SIG-M5 treated with dmso at 0.1 percent for 504 hours (cell line): ENCODE data around the gene TSPAN33.
"Not testable (repeated sequence)": the region's sequence is repeated elsewhere in the genome, so short reads cannot be mapped to it uniquely, and the experiment has no call there.

Source experiments
- DNase-seq: peaks from one replicate; lab custom pipeline; 2025; ENCODE audit not compliant: unreplicated experiment; lab: John Stamatoyannopoulos, UW

The TSPAN33 gene

DNA sequence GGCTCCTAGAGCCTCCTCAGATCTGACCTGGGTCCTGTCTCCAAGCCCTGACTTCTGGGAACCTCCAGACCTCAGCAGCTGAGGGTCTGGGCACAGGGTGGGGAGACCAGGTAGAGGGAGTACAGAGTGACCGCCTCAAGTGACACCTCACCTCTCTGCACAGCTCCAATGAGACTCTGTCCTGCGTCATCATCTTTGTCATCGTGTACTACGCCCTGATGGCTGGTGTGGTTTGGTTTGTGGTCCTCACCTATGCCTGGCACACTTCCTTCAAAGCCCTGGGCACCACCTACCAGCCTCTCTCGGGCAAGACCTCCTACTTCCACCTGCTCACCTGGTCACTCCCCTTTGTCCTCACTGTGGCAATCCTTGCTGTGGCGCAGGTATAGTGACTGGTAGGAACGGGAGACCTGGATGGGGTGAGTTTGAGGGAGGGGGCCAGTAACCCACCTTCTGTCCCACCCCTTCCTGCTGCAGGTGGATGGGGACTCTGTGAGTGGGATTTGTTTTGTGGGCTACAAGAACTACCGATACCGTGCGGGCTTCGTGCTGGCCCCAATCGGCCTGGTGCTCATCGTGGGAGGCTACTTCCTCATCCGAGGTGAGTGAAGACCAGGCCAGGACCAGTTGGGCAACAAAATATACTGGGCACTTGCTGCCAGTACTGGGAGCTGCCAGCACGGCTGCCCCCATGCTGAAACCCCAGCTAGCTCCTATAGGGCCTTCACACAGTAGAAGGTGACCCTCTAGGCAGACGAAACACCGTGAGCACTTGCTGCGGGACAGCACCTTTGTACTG lies 61.7 kb downstream of the TSPAN33 start:
- DNase-seq, result no peak

DNA sequence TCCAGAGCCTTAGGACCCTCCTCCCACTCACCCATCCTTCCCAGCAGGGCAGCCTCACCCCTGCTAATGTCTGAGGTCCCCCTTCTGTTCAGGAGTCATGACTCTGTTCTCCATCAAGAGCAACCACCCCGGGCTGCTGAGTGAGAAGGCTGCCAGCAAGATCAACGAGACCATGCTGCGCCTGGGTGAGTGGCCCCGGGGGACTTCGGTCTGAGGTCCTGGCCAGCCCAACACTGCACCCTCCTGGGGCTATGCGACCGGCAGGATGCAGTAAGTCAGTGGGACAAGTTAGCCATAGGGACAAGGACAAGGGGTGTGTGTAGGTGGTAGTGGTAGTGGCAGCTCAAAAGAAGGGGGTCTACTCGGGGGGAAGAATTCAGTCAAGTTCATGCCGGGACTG lies 64.2 kb downstream of the TSPAN33 start:
- no peak for DNase-seq

DNA sequence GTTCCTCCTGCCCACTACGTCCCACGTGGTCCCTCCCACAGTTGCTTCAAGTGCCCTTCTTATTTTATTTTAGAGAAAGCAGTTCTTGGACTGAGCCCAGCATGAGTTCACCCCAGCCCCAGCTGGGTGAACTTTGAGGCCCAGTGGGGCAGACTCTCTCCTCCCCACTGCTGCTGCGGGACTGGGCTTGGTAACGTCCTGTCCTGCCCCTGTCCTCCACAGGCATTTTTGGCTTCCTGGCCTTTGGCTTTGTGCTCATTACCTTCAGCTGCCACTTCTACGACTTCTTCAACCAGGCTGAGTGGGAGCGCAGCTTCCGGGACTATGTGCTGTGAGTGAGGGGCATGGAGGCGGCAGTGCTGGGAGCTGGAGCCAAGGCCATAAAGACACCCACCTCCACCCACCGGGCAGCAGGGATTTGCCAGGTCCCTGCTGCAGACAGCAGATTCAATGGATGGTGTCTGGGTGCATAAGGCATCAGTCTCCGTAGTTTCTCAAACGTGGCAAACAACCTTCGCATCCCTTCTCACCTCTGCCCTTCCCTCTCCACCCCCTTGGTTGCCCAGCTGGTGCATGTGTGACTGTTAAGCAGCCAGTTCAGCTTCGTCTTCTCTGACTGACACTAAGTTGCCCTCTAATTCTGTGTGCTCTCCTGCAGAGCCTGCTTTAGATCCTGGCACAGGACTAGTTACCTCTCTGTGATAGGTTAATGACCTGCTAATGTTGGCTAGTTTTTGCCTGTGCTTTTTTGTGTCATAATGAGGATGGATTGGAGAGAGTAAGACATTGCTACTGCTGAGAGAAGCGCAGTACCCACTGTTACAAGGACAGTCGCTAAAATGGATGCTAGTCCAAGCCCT lies 64.8 kb downstream of the TSPAN33 start:
- DNase-seq, result no peak

DNA sequence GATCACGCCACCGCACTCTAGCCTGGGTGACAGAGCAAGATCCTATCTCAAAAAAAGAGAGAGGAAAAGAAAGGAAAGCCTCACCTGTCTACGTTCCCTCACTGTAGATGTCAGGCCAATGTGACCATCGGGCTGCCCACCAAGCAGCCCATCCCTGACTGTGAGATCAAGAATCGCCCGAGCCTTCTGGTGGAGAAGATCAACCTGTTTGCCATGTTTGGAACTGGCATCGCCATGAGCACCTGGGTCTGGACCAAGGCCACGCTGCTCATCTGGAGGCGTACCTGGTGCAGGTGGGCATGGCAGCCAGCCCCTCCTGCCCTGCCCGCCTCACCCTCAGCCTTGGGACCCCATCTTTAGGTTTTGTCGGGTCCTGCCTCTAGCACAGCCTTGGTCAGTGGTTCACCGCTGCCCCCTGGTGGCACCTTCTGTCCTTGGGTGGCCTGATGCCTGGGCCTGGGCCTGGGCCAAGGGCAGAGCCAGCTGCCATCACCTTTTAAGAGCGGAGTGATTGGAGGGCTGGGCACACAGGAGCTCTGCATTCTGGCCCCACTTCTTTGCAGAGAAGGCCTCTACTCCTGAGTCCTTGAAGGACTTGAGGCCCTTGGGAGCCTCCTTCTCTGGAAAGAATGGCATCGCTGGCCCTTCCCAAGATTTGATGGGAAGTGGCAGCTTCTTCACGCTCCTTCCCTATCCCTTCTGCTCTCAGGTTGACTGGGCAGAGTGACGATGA lies 65.9 kb downstream of the TSPAN33 start:
- DNase-seq, result peak; percentile 31

DNA sequence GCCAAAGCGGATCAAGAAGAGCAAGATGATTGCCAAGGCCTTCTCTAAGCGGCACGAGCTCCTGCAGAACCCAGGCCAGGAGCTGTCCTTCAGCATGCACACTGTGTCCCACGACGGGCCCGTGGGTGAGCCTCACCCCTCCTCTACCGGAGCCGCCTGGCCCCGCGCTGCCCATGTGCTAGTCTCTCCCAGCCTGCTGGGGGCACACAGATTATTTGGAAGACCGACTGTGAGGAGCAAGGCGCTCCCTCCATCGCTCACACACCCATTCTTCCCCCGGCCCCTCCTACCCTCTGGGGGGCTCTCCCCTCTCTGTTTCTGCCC lies 66.4 kb downstream of the TSPAN33 start:
- DNase-seq, result no peak

DNA sequence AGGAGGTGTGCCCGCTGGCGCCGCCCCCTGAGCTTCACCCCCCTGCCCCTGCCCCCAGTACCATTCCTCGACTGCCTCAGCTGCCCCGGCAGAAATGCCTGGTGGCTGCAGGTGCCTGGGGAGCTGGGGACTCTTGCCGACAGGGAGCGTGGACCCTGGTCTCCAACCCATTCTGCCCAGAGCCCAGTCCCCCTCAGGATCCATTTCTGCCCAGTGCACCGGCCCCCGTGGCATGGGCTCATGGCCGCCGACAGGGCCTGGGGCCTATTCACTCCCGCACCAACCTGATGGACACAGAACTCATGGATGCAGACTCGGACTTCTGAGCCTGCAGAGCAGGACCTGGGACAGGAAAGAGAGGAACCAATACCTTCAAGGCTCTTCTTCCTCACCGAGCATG lies 67.6 kb downstream of the TSPAN33 start:
- DNase-seq, result no peak

DNA sequence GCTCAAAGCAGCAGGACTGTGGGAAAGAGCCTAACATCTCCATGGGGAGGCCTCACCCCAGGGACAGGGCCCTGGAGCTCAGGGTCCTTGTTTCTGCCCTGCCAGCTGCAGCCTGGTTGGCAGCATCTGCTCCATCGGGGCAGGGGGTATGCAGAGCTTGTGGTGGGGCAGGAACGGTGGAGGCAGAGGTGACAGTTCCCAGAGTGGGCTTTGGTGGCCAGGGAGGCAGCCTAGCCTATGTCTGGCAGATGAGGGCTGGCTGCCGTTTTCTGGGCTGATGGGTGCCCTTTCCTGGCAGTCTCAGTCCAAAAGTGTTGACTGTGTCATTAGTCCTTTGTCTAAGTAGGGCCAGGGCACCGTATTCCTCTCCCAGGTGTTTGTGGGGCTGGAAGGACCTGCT lies 68.1 kb downstream of the TSPAN33 start:
- DNase-seq, result no peak

DNA sequence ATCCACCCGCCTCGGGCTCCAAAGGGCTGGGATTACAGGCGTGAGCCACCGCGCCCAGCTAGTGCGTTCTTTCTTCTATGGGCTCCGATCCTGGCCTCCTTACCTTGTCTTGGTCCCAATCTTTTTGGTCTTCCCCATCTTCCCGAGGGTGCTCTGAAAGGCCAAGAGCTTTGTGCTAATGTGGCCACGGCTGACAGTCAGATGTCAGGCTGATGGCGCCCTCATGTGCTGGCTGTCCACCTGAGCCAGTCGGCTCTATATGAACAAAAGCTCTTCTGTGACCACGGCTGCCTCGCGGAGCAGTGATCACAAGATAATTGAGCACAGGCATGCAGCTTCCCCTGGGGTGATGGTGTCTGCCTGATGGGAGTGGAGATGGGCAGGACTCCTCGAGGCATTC lies 69.3 kb downstream of the TSPAN33 start:
- DNase-seq, result peak; percentile 29

DNA sequence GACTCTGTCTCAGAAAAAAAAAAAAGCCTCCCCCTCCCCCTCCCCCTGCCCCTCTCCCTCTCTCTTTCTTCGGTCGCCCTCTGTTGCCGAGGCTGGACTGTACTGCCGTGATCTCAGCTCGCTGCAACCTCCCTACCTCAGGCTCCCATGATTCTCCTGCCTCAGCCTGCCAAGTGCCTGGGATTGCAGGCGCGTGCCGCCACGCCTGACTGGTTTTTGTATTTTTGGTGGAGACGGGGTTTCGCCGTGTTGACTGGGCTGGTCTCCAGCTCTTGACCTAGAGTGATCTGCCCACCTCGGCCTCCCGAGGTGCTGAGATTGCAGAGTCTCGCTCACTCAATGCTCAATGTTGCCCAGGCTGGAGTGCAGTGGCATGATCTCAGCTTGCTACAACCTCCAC lies 71.2 kb downstream of the TSPAN33 start:
- DNase-seq, result not testable (repeated sequence)

DNA sequence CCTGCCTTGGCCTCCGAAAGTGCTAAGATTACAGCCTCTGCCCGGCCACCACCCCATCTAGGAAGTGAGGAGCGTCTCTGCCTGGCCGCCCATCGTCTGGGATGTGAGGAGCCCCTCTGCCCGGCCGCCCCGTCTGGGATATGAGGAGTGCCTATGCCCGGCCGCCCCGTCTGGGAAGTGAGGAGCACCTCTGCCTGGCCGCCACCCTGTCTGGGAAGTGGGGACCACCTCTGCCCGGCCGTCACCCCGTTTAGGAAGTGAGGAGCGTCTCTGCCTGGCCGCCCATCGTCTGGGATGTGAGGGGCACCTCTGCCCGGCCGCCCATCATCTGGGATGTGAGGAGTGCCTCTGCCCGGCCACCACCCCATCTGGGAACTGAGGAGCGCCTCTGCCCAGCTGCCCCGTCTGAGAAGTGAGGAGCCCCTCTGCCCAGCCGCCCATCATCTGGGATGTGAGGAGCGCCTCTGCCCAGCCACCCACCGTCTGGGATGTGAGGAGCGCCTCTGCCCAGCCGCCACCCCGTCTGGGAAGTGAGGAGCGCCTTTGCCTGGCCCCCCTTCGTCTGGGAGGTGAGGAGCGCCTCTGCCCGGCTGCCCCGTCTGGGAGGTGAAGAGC lies 71.7 kb downstream of the TSPAN33 start:
- DNase-seq, result not testable (repeated sequence)

DNA sequence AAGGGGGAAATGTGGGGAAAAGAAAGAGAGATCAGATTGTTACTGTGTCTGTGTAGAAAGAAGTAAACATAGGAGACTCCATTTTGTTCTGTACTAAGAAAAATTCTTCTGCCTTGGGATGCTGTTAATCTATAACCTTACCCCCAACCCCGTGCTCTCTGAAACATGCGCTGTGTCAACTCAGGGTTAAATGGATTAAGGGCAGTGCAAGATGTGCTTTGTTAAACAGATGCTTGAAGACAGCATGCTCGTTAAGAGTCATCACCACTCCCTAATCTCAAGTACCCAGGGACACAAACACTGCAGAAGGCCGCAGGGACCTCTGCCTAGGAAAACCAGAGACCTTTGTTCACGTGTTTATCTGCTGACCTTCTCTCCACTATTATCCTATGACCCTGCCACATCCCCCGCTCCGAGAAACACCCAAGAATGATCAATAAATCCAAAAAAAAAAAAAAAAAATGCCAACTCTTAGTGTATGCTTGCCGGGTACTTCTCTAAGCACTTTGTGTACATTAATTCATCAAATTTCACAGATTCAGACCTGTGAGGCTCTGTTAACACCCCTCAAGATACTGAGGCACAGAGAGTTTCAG lies 72.4 kb downstream of the TSPAN33 start:
- DNase-seq, result not testable (repeated sequence)

DNA sequence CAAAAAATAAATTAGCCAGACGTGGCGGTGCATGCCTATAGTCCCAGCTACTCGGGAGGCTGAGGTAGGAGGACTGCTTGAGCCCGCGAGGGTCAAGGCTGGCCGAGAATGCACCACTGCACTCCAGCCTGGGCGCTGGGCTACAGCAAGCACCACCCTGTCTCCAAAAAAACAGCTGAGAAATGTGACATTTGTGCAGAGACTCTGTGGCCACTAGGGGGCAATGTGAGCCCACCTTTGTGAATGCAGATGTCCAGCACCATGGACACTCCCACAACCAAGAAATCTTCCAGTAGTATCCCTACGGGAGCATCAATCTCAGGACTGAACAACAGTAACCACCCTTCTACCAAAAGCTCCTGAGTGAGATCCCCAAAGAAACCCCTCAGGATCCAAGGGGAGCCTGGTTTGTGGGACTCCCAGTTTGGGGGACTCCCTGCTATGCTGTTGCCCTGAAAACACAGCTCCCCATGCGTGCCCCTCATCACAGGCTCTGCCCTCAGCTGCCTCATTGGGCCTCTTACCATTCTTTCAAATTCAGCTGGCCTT lies 74.1 kb downstream of the TSPAN33 start:
- DNase-seq, result peak; percentile 53

DNA sequence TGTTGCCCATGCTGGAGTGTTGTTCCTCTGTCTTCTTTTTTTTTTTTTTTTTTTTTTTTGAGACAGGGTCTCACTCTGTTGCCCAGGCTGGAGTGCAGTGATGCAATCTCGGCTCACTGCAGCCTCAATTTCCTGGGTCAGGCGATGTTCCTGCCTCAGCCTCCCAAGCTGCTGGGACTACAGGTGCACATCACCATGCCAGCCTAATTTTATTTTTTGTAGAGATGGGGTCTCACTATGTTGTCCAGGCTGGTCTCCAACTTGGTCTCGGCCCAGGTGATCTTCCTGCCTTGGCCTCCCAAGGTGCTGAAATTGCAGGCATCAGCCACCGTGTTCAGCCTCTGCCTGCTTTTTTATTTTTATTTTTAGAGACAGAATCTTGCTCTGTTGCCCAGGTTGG lies 74.7 kb downstream of the TSPAN33 start:
- DNase-seq, result not testable (repeated sequence)
